HEK293 (cell line): ENCODE data around the gene NDUFV1.

ENCODE experiments used
- CTCF ChIA-PET: fragments of 350-600 bp; formaldehyde crosslinking; extraction: SDS; loops from one replicate; lab custom pipeline; 2021; ENCODE audit warnings: antibody characterized with exemption; lab: Yijun Ruan, JAX
- POLR2A ChIA-PET: fragments of 300-600 bp; formaldehyde crosslinking; extraction: SDS; loops from one replicate; lab custom pipeline; 2020; ENCODE audit warnings: antibody characterized with exemption, inconsistent platforms; lab: Yijun Ruan, JAX
- H3K27ac ChIP-seq: fragments of 200-500 bp; sonication (Bioruptor generic); 2 replicates; pipeline ENCODE4 v1.5.1; 2014; ENCODE audit warnings: low read depth, low read length, control low read depth, inconsistent platforms; ENCODE audit errors: extremely low read depth
- H3K36me3 ChIP-seq, 2 experiments: fragments of 200-500 bp in 1 of 2; sonication (Bioruptor generic) in 1 of 2; 1 replicate in 1 of 2; 2 replicates in 1 of 2; pipeline ENCODE4 v1.5.1; 2014 to 2017; ENCODE audit warnings: inconsistent platforms in 2 of 2, low read length in 2 of 2; ENCODE audit not compliant: control insufficient read depth in 2 of 2, insufficient read depth in 1 of 2
- H3K4me1 ChIP-seq: fragments of 200-500 bp; sonication (Bioruptor generic); 2 replicates; pipeline ENCODE4 v1.5.1; 2014; ENCODE audit warnings: mild to moderate bottlenecking, low read length, inconsistent platforms; ENCODE audit not compliant: control insufficient read depth, insufficient read depth
- H3K4me3 ChIP-seq: 2 replicates; pipeline ENCODE4 v1.5.1; 2011; ENCODE audit warnings: low read depth, mild to moderate bottlenecking, control low read depth, low read length, moderate library complexity
- H3K9me3 ChIP-seq: fragments of 200-500 bp; sonication (Bioruptor generic); 2 replicates; pipeline ENCODE4 v1.5.1; 2014; ENCODE audit warnings: low read depth, low read length, inconsistent platforms; ENCODE audit not compliant: control insufficient read depth, insufficient read depth
- HOXD13 ChIP-seq: sonication (generic); formaldehyde crosslinking; IDR thresholded peaks from 2 replicates; pipeline ENCODE4 v1.8.0; 2022; ENCODE audit warnings: missing genetic modification reagents, borderline replicate concordance
- KLF1 ChIP-seq: fragments of 450-650 bp; formaldehyde crosslinking; IDR thresholded peaks from 2 replicates; pipeline ENCODE4 v1.5.1; 2016; ENCODE audit warnings: missing biosample characterization, missing genetic modification characterization
- KLF10 ChIP-seq: fragments of 450-650 bp; IDR thresholded peaks from 2 replicates; pipeline ENCODE4 v1.5.1; 2018; ENCODE audit warnings: missing biosample characterization, mild to moderate bottlenecking, missing genetic modification characterization
- MEIS1 ChIP-seq: sonication (generic); formaldehyde crosslinking; IDR thresholded peaks from 2 replicates; pipeline ENCODE4 v1.8.1; 2022; ENCODE audit warnings: missing genetic modification reagents, mild to moderate bottlenecking, borderline replicate concordance
- SP3 ChIP-seq: fragments of 450-650 bp; formaldehyde crosslinking; IDR thresholded peaks from 2 replicates; pipeline ENCODE4 v1.5.1; 2016; ENCODE audit warnings: missing biosample characterization, missing genetic modification characterization
- TSHZ1 ChIP-seq: fragments of 450-650 bp; formaldehyde crosslinking; IDR thresholded peaks from 2 replicates; pipeline ENCODE4 v1.5.1; 2016; ENCODE audit warnings: missing biosample characterization, missing genetic modification characterization, borderline replicate concordance
- ZBTB48 ChIP-seq: fragments of 450-650 bp; formaldehyde crosslinking; IDR thresholded peaks from 2 replicates; pipeline ENCODE4 v1.5.1; 2016; ENCODE audit warnings: missing biosample characterization, missing genetic modification characterization
- ZBTB7A ChIP-seq: fragments of 450-650 bp; formaldehyde crosslinking; IDR thresholded peaks from 2 replicates; pipeline ENCODE4 v1.5.1; 2016; ENCODE audit warnings: low read depth, missing biosample characterization, missing genetic modification characterization
- ZEB2 ChIP-seq: fragments of 450-650 bp; formaldehyde crosslinking; IDR thresholded peaks from 2 replicates; pipeline ENCODE4 v1.5.1; 2016; ENCODE audit warnings: missing biosample characterization, missing genetic modification characterization
- ZNF114 ChIP-seq: fragments of 450-650 bp; formaldehyde crosslinking; IDR thresholded peaks from 2 replicates; pipeline ENCODE4 v1.5.0; 2017; ENCODE audit warnings: missing biosample characterization, missing genetic modification characterization
- ZNF266 ChIP-seq: fragments of 450-650 bp; formaldehyde crosslinking; IDR thresholded peaks from 2 replicates; pipeline ENCODE4 v1.5.1; 2016; ENCODE audit warnings: missing biosample characterization, missing genetic modification characterization, low read depth
- ZNF280D ChIP-seq: fragments of 450-650 bp; formaldehyde crosslinking; IDR thresholded peaks from 2 replicates; pipeline ENCODE4 v1.5.1; 2016; ENCODE audit warnings: missing biosample characterization, missing genetic modification characterization
- ZNF366 ChIP-seq: fragments of 450-650 bp; formaldehyde crosslinking; conservative IDR thresholded peaks from 2 replicates; pipeline ENCODE4 v1.5.1; 2016; ENCODE audit warnings: missing biosample characterization, missing genetic modification characterization
- ZNF391 ChIP-seq: fragments of 450-650 bp; formaldehyde crosslinking; IDR thresholded peaks from 2 replicates; pipeline ENCODE4 v1.5.1; 2016; ENCODE audit warnings: low read depth, missing biosample characterization, missing genetic modification characterization, borderline replicate concordance
- ZNF394 ChIP-seq: fragments of 450-650 bp; formaldehyde crosslinking; IDR thresholded peaks from 2 replicates; pipeline ENCODE4 v1.5.1; 2016; ENCODE audit warnings: missing biosample characterization, missing genetic modification characterization, mild to moderate bottlenecking, moderate library complexity, borderline replicate concordance
- ZNF398 ChIP-seq: fragments of 450-650 bp; formaldehyde crosslinking; IDR thresholded peaks from 2 replicates; pipeline ENCODE4 v1.5.1; 2017; ENCODE audit warnings: missing biosample characterization, missing genetic modification characterization
- ZNF416 ChIP-seq: fragments of 450-650 bp; formaldehyde crosslinking; IDR thresholded peaks from 2 replicates; pipeline ENCODE4 v1.5.1; 2016; ENCODE audit warnings: missing biosample characterization, missing genetic modification characterization
- ZNF473 ChIP-seq: fragments of 450-650 bp; formaldehyde crosslinking; IDR thresholded peaks from 2 replicates; pipeline ENCODE4 v1.5.1; 2017; ENCODE audit warnings: missing biosample characterization, missing genetic modification characterization
- ZNF521 ChIP-seq: fragments of 450-650 bp; formaldehyde crosslinking; IDR thresholded peaks from 2 replicates; pipeline ENCODE4 v1.5.1; 2017; ENCODE audit warnings: missing biosample characterization, mild to moderate bottlenecking, missing genetic modification characterization
- ZNF530 ChIP-seq: fragments of 450-650 bp; formaldehyde crosslinking; IDR thresholded peaks from 2 replicates; pipeline ENCODE4 v1.5.1; 2016; ENCODE audit warnings: low read depth, missing biosample characterization, missing genetic modification characterization
- ZNF571 ChIP-seq: fragments of 450-650 bp; formaldehyde crosslinking; IDR thresholded peaks from 2 replicates; pipeline ENCODE4 v1.5.0; 2017; ENCODE audit warnings: missing biosample characterization, missing genetic modification characterization
- ZNF585B ChIP-seq: fragments of 450-650 bp; formaldehyde crosslinking; IDR thresholded peaks from 2 replicates; pipeline ENCODE4 v1.5.1; 2016; ENCODE audit warnings: missing biosample characterization, missing genetic modification characterization
- ZNF639 ChIP-seq: fragments of 450-650 bp; formaldehyde crosslinking; IDR thresholded peaks from 2 replicates; pipeline ENCODE4 v1.5.1; 2016; ENCODE audit warnings: missing biosample characterization, missing genetic modification characterization
- ZNF658 ChIP-seq: fragments of 450-650 bp; formaldehyde crosslinking; IDR thresholded peaks from 2 replicates; pipeline ENCODE4; 2016; ENCODE audit warnings: missing biosample characterization, missing genetic modification characterization

The NDUFV1 gene

GRCh38 chr11:67627812-67628624 is 21.3 kb downstream of the NDUFV1 start:
- CTCF ChIA-PET, result interaction anchor here (0.6 to 4.9 kb wide), 10 partner anchors 8 to 74 kb away, joined by 3 to 53 read pairs (median 4); no protein-coding TSS in a partner anchor
- H3K27ac ChIP-seq, result no peak overlapping the region
- no peaks in the 10 kb centered on the region for H3K4me1 ChIP-seq
- no peak overlapping the region for H3K4me3 ChIP-seq
- TF ChIP-seq ZNF366, result no peak
- TF ChIP-seq ZBTB7A, result no peak
- no peak for TF ChIP-seq ZNF394 (tag by site-specific recombination)
- TF ChIP-seq KLF1 (tag by site-specific recombination), result no peak
- no peak for TF ChIP-seq TSHZ1 (tag by site-specific recombination)
- TF ChIP-seq ZNF416 (tag by site-specific recombination), result no peak
- TF ChIP-seq ZBTB48 (tag by site-specific recombination), result no peak
- TF ChIP-seq MEIS1 (CRISPR knock-in tag), result no peak
- TF ChIP-seq, all 188 proteins: peak for 0
- POLR2A ChIA-PET, result no interaction called here
- H3K9me3 ChIP-seq, result no peaks in the 10 kb centered on the region
- H3K36me3 ChIP-seq, result no peaks in the 10 kb centered on the region

GRCh38 chr11:67628710-67629385 is 22.1 kb downstream of the NDUFV1 start:
- no peaks in the 10 kb centered on the region for H3K9me3 ChIP-seq
- no peaks in the 10 kb centered on the region for H3K36me3 ChIP-seq
- CTCF ChIA-PET, result interaction anchor here (0.6 to 4.9 kb wide), 15 partner anchors 9 to 474 kb away, joined by 3 to 53 read pairs (median 4); partner anchors contain the start of gene GSTP1
- POLR2A ChIA-PET, result interaction anchor here (1.0 to 1.2 kb wide), 2 partner anchors 11 to 227 kb away, joined by 3 read pairs; partner anchors contain the start of gene PPP1CA
- no peak overlapping the region for H3K27ac ChIP-seq
- H3K4me1 ChIP-seq, result no peaks in the 10 kb centered on the region
- H3K4me3 ChIP-seq, result no peak overlapping the region
- TF ChIP-seq ZNF521 (tag by site-specific recombination) (no peak), ZNF658 (tag by site-specific recombination) (no peak), SP3 (tag by site-specific recombination) (no peak; the same call in 1 of the 2 replicates), ZNF366 (no peak), KLF10 (tag by site-specific recombination) (no peak), ZNF398 (tag by site-specific recombination) (no peak), HOXD13 (CRISPR knock-in tag) (no peak), ZNF585B (tag by site-specific recombination) (no peak), ZEB2 (no peak), ZNF571 (tag by site-specific recombination) (no peak), ZNF114 (tag by site-specific recombination) (no peak), ZNF391 (tag by site-specific recombination) (no peak), ZNF473 (tag by site-specific recombination) (no peak), ZNF280D (tag by site-specific recombination) (no peak), ZNF639 (tag by site-specific recombination) (no peak), ZNF530 (tag by site-specific recombination) (no peak), ZNF266 (tag by site-specific recombination) (no peak)
